Motor neuron (in vitro differentiated cells): Measurements from ENCODE around the gene SPECC1. TPM values are rescaled to one million over a fixed set of nuclear protein-coding genes. Genes with fewer than 3 reads are reported as not detected.

Experiments used
- ATAC-seq, 8 experiments: fragments of 200-7000 bp; cut with Tn5 transposase; replicated peaks in 6 of 8; 2 replicates each; pipeline ENCODE4 v1.8.0; 2021; ENCODE audit warnings: mild to moderate bottlenecking in 8 of 8, moderate library complexity in 8 of 8
- H3K27ac ChIP-seq, 2 donors: fragments of 250-450 bp; sonication (Bioruptor Pico); 2 replicates each; pipeline ENCODE4 v1.9.0; 2021; ENCODE audit warnings: antibody characterized with exemption in 2 of 2, mild to moderate bottlenecking in 2 of 2, moderate library complexity in 1 of 2
- H3K4me1 ChIP-seq, 2 donors: fragments of 250-450 bp; sonication (Bioruptor Pico); replicated peaks in 1 of 2; 2 replicates each; pipeline ENCODE4 v1.6.1; 2021; ENCODE audit warnings: antibody characterized with exemption in 2 of 2, mild to moderate bottlenecking in 2 of 2, moderate library complexity in 1 of 2
- H3K4me3 ChIP-seq, 5 donors: fragments of 250-450 bp; sonication (Bioruptor Pico); 2 replicates each; pipeline ENCODE4 v1.9.0; 2021; ENCODE audit warnings: antibody characterized with exemption in 5 of 5, mild to moderate bottlenecking in 5 of 5, moderate library complexity in 4 of 5
- WGBS, 10 experiments: fragments of 450-650 bp; shearing (Covaris generic); methylation state at CpG; one replicate each; pipeline ENCODE4 v1.0.0; 2022; 5-methylcytosine and 5-hydroxymethylcytosine counted together
- in situ Hi-C, 9 experiments: fragments of 400-800 bp; cut with MboI; loops; one replicate each; pipeline ENCODE4 v1.15.0; 2021; ENCODE audit warnings: low sequenced_read_pairs in 9 of 9, low pct_unique_long_range_greater_than_20kb in 2 of 9; ENCODE audit not compliant: unreplicated experiment in 9 of 9
- total RNA-seq, 8 experiments: library from RNA; unstranded; fragments of 300-600 nt; gene quantifications; 2 replicates each; pipeline versions ENCODE4 v1.2.3 to v1.2.4, GENCODE V29; 2022

The SPECC1 gene
- total RNA-seq, 8 experiments from 2014 or later = 25.8 to 269 (median 79.5) TPM

- 18 to 100% (median 78%) methylated on average over 1 to 5 of the region's 5 CpGs for WGBS, 10 experiments
- no peak overlapping the region for H3K27ac ChIP-seq
- H3K4me3 ChIP-seq = no peak overlapping the region
- ATAC-seq = no peak
- in situ Hi-C loops = loop anchor here in 1 of 9 experiments (25.0 kb wide), 2 partner anchors 93 to 218 kb away; partner anchors contain the start of gene AKAP10
- no peaks in the 10 kb centered on the region for H3K4me1 ChIP-seq
Observed at GRCh38 chr17:20205609-20206008, 196.4 kb downstream of the SPECC1 start.

- no peak overlapping the region for H3K27ac ChIP-seq
- in situ Hi-C loops = loop anchor here in 1 of 9 experiments (25.0 kb wide), 2 partner anchors 94 to 219 kb away; partner anchors contain the start of gene AKAP10
- 71 to 100% (median 89%) methylated on average over 1 to 3 of the region's 3 CpGs; no CpG with 5 or more reads in 3 of the 10 experiments for WGBS, 10 experiments
- peak in 3 of 8 experiments; percentile 44 to 77 (median 46) for ATAC-seq
- no peaks in the 10 kb centered on the region for H3K4me1 ChIP-seq
- H3K4me3 ChIP-seq = no peak overlapping the region
Observed at GRCh38 chr17:20206068-20206467, 196.9 kb downstream of the SPECC1 start.

GRCh38 chr17:20206591-20206990 is 197.4 kb downstream of the SPECC1 start:
- peak in 1 of 8 experiments; percentile 45 for ATAC-seq
- Histone ChIP-seq H3K27ac (no peak overlapping the region), H3K4me1 (no peaks in the 10 kb centered on the region), H3K4me3 (no peak overlapping the region)
- 3 to 100% (median 89%) methylated on average over 2 to 3 of the region's 3 CpGs for WGBS, 10 experiments
- in situ Hi-C loops = loop anchor here in 1 of 9 experiments (25.0 kb wide), 2 partner anchors 94 to 219 kb away; partner anchors contain the start of gene AKAP10

GRCh38 chr17:20207262-20207985 is 198.3 kb downstream of the SPECC1 start:
- in situ Hi-C loops = loop anchor here in 1 of 9 experiments (25.0 kb wide), 2 partner anchors 95 to 220 kb away; partner anchors contain the start of gene AKAP10
- 44 to 100% (median 85%) methylated on average over 1 to 2 of the region's 2 CpGs for WGBS, 10 experiments
- no peaks in the 10 kb centered on the region for H3K4me1 ChIP-seq
- no peak overlapping the region for H3K4me3 ChIP-seq
- no peak for ATAC-seq
- no peak overlapping the region for H3K27ac ChIP-seq

- Histone ChIP-seq H3K4me1 (no peaks in the 10 kb centered on the region), H3K4me3 (no peak overlapping the region), H3K27ac (no peak overlapping the region)
- no peak for ATAC-seq
- in situ Hi-C loops = loop anchor here in 1 of 9 experiments (25.0 kb wide), 2 partner anchors 96 to 221 kb away; partner anchors contain the start of gene AKAP10
- WGBS, 10 experiments = 72 to 100% (median 100%) methylated on average over 1 to 3 of the region's 3 CpGs; no CpG with 5 or more reads in 2 of the 10 experiments
Observed at GRCh38 chr17:20208717-20209116, 199.6 kb downstream of the SPECC1 start.

- Histone ChIP-seq H3K4me1 (peaks cover 0 to 6% of the 10 kb centered on the region in 2 donors), H3K4me3 (no peak overlapping the region), H3K27ac (no peak overlapping the region)
- ATAC-seq = no peak
- WGBS, 10 experiments = 83 to 100% (median 92%) methylated on average over 1 of the region's 4 CpGs; no CpG with 5 or more reads in 6 of the 10 experiments
- in situ Hi-C loops = loop anchor here in 1 of 9 experiments (25.0 kb wide), 2 partner anchors 98 to 223 kb away; partner anchors contain the start of gene AKAP10
Observed at GRCh38 chr17:20210180-20210579, 201.0 kb downstream of the SPECC1 start.

GRCh38 chr17:20210614-20211013 is 201.5 kb downstream of the SPECC1 start:
- ATAC-seq = no peak
- no peak overlapping the region for H3K27ac ChIP-seq
- H3K4me1 ChIP-seq = peaks cover 0 to 6% of the 10 kb centered on the region in 2 donors
- no peak overlapping the region for H3K4me3 ChIP-seq
- in situ Hi-C loops = loop anchor here in 1 of 9 experiments (25.0 kb wide), 2 partner anchors 98 to 223 kb away; partner anchors contain the start of gene AKAP10
- WGBS, 10 experiments = 100% methylated on average over 1 to 2 of the region's 8 CpGs; no CpG with 5 or more reads in 6 of the 10 experiments

- ATAC-seq = no peak
- in situ Hi-C loops = loop anchor here in 1 of 9 experiments (25.0 kb wide), 2 partner anchors 99 to 224 kb away; partner anchors contain the start of gene AKAP10
- Histone ChIP-seq H3K4me1 (peaks cover 2 to 10% of the 10 kb centered on the region in 2 donors), H3K4me3 (no peak overlapping the region), H3K27ac (no peak overlapping the region)
- 60 to 100% (median 80%) methylated on average over 1 to 2 of the region's 3 CpGs; no CpG with 5 or more reads in 6 of the 10 experiments for WGBS, 10 experiments
Observed at GRCh38 chr17:20211246-20211645, 202.1 kb downstream of the SPECC1 start.

- H3K4me1 ChIP-seq = peaks cover 6 to 14% of the 10 kb centered on the region in 2 donors
- no peak overlapping the region for H3K27ac ChIP-seq
- no peak for ATAC-seq
- in situ Hi-C loops = loop anchor here in 1 of 9 experiments (25.0 kb wide), 2 partner anchors 101 to 226 kb away; partner anchors contain the start of gene AKAP10
- H3K4me3 ChIP-seq = no peak overlapping the region
Observed at GRCh38 chr17:20213449-20213848, 204.3 kb downstream of the SPECC1 start.

GRCh38 chr17:20214794-20215193 is 205.6 kb downstream of the SPECC1 start:
- in situ Hi-C loops = loop anchor here in 1 of 9 experiments (25.0 kb wide), 2 partner anchors 102 to 227 kb away; partner anchors contain the start of gene AKAP10
- Histone ChIP-seq H3K27ac (peak overlapping the region in 1 of 2 donors; percentile 44), H3K4me3 (no peak overlapping the region), H3K4me1 (peaks cover 13 to 20% of the 10 kb centered on the region in 2 donors)
- ATAC-seq = peak in 5 of 8 experiments; percentile 27 to 62 (median 41)
- WGBS, 10 experiments = 81 to 100% (median 87%) methylated on average over 1 to 5 of the region's 8 CpGs; no CpG with 5 or more reads in 6 of the 10 experiments

- in situ Hi-C loops = loop anchor here in 1 of 9 experiments (25.0 kb wide), 2 partner anchors 104 to 229 kb away; partner anchors contain the start of gene AKAP10
- H3K27ac ChIP-seq = no peak overlapping the region
- ATAC-seq = no peak
- H3K4me3 ChIP-seq = no peak overlapping the region
- WGBS, 10 experiments = 20 to 67% (median 40%) methylated on average over 1 to 5 of the region's 6 CpGs; no CpG with 5 or more reads in 1 of the 10 experiments
- H3K4me1 ChIP-seq = peaks cover 13 to 20% of the 10 kb centered on the region in 2 donors
Observed at GRCh38 chr17:20216154-20216815, 207.1 kb downstream of the SPECC1 start.

GRCh38 chr17:20216853-20217252 is 207.7 kb downstream of the SPECC1 start:
- no peak for ATAC-seq
- no peak overlapping the region for H3K4me3 ChIP-seq
- in situ Hi-C loops = loop anchor here in 1 of 9 experiments (25.0 kb wide), 2 partner anchors 105 to 230 kb away; partner anchors contain the start of gene AKAP10
- whole genome bisulfite sequencing, 10 experiments = 31 to 100% (median 56%) methylated on average over 1 to 3 of the region's 3 CpGs; no CpG with 5 or more reads in 3 of the 10 experiments
- peaks cover 13 to 20% of the 10 kb centered on the region in 2 donors for H3K4me1 ChIP-seq
- no peak overlapping the region for H3K27ac ChIP-seq
